ENCODE measurements around the gene ADGRB2.
A peak's percentile ranks its signal among the peaks of the same experiment; 100 is the strongest.

ADGRB2 gene

GRCh38 chr1:31768939-31769704 lies 5.0 kb upstream of the ADGRB2 start:
- no peak overlapping the region for H3K4me3 ChIP-seq (ENCODE audit: low read depth, low read length)
- DNase-seq (ENCODE audit: low read depth): no peak

GRCh38 chr1:31768407-31768907 lies 4.3 kb upstream of the ADGRB2 start:
- no peak overlapping the region for H3K4me3 ChIP-seq (ENCODE audit: low read depth, low read length)
- DNase-seq (ENCODE audit: low read depth): no peak

GRCh38 chr1:31767225-31767624 lies 3.1 kb upstream of the ADGRB2 start:
- no peak for DNase-seq (ENCODE audit: low read depth)
- no peak overlapping the region for H3K4me3 ChIP-seq (ENCODE audit: low read depth, low read length)

- H3K4me3 ChIP-seq (ENCODE audit: low read depth, low read length): no peak overlapping the region
These were observed 1.4 kb upstream of the ADGRB2 start for GRCh38 chr1:31765516-31765915.

GRCh38 chr1:31765041-31765467 lies 914 bp upstream of the ADGRB2 start:
- H3K4me3 ChIP-seq (ENCODE audit: low read depth, low read length): no peak overlapping the region

More at GRCh38 chr1:31765516-31765915, 1.4 kb upstream of the ADGRB2 start:
- DNase-seq (ENCODE audit: low read depth): no peak

GRCh38 chr1:31763671-31764311 lies 349 bp downstream of the ADGRB2 start:
- H3K4me3 ChIP-seq (ENCODE audit: low read depth, low read length): peak overlapping the region; percentile 62
- no peak for DNase-seq (ENCODE audit: low read depth)

More at GRCh38 chr1:31765041-31765467, 914 bp upstream of the ADGRB2 start:
- no peak for DNase-seq (ENCODE audit: low read depth)

- DNase-seq (ENCODE audit: low read depth): no peak
- peak overlapping the region; percentile 62 for H3K4me3 ChIP-seq (ENCODE audit: low read depth, low read length)
These were observed 1.1 kb downstream of the ADGRB2 start for GRCh38 chr1:31762726-31763670.

- peak overlapping the region; percentile 62 for H3K4me3 ChIP-seq (ENCODE audit: low read depth, low read length)
- no peak for DNase-seq (ENCODE audit: low read depth)
These were observed 1.8 kb downstream of the ADGRB2 start for GRCh38 chr1:31762323-31762722.

- no peak for DNase-seq (ENCODE audit: low read depth)
These were observed 2.3 kb downstream of the ADGRB2 start for GRCh38 chr1:31761883-31762282.

GRCh38 chr1:31760471-31761470 lies 3.4 kb downstream of the ADGRB2 start:
- H3K4me3 ChIP-seq (ENCODE audit: low read depth, low read length): peak overlapping the region; percentile 54
- DNase-seq (ENCODE audit: low read depth): no peak

More at GRCh38 chr1:31761883-31762282, 2.3 kb downstream of the ADGRB2 start:
- H3K4me3 ChIP-seq (ENCODE audit: low read depth, low read length): no peak overlapping the region

GRCh38 chr1:31759298-31760023 lies 4.7 kb downstream of the ADGRB2 start:
- H3K4me3 ChIP-seq (ENCODE audit: low read depth, low read length): no peak overlapping the region
- DNase-seq (ENCODE audit: low read depth): no peak

GRCh38 chr1:31758823-31759222 lies 5.3 kb downstream of the ADGRB2 start:
- H3K4me3 ChIP-seq (ENCODE audit: low read depth, low read length): no peak overlapping the region
- DNase-seq (ENCODE audit: low read depth): no peak

GRCh38 chr1:31757989-31758388 lies 6.2 kb downstream of the ADGRB2 start:
- no peak for DNase-seq (ENCODE audit: low read depth)
- H3K4me3 ChIP-seq (ENCODE audit: low read depth, low read length): no peak overlapping the region

GRCh38 chr1:31757204-31757679 lies 6.9 kb downstream of the ADGRB2 start:
- H3K4me3 ChIP-seq (ENCODE audit: low read depth, low read length): no peak overlapping the region
- no peak for DNase-seq (ENCODE audit: low read depth)

- H3K4me3 ChIP-seq (ENCODE audit: low read depth, low read length): no peak overlapping the region
- no peak for DNase-seq (ENCODE audit: low read depth)
These were observed 7.6 kb downstream of the ADGRB2 start for GRCh38 chr1:31756578-31756977.

GRCh38 chr1:31755850-31756492 lies 8.2 kb downstream of the ADGRB2 start:
- H3K4me3 ChIP-seq (ENCODE audit: low read depth, low read length): no peak overlapping the region
- DNase-seq (ENCODE audit: low read depth): no peak

- no peak for DNase-seq (ENCODE audit: low read depth)
- H3K4me3 ChIP-seq (ENCODE audit: low read depth, low read length): no peak overlapping the region
These were observed 8.9 kb downstream of the ADGRB2 start for GRCh38 chr1:31755197-31755611.

All from skeletal muscle cell (primary cell).